Activated T-cell treated with anti-CD3 and anti-CD28 coated beads, Interleukin-2, amount 50 U/mL, for 48 hours (primary cell): ENCODE measurements around the gene WNT8B.
A peak's percentile ranks its signal among the peaks of the same experiment; 100 is the strongest.

Source experiments
- DNase-seq, 2 experiments: peaks; one replicate each; pipeline ENCODE4 v3.0.0-alpha.2; 2020

Gene WNT8B

DNA sequence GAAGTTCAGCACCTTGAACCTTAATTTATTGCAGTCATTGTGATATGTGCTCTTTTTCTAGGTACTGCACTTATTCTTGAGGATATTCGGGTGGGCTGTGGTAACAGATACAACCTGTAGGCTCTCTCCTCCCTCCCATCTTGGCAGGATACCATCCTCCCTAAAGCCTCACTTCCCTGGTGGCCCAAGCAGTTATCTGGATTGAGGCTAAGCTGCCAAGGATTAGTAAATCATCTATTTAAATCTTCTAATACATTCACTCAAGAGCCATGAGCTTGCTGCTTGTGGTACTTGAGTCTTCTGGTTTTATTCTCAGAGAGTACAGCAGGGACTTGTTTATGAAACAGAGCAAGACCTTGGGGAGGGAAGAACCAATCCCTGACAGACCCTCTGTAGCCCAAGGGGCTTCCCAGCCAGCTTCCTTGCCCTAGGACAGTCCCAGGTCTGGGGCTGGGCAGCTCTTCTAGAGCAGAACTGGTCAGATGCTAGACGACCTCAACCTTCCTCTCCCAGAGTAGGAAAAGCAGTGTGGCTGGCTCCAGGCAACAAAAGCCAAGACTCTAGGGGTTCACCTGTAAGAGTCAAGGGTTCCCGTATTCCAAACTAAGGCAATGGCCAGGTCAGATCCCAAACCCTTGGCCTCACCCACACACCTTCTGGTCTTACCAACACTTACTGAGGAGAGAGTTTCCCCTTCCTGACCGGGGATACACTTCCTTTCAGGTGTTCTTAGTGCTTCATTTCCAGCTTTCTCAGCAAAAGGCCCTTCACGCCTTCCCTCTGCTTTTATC is 21.3 kb downstream of the WNT8B start:
- DNase-seq: no peak

DNA sequence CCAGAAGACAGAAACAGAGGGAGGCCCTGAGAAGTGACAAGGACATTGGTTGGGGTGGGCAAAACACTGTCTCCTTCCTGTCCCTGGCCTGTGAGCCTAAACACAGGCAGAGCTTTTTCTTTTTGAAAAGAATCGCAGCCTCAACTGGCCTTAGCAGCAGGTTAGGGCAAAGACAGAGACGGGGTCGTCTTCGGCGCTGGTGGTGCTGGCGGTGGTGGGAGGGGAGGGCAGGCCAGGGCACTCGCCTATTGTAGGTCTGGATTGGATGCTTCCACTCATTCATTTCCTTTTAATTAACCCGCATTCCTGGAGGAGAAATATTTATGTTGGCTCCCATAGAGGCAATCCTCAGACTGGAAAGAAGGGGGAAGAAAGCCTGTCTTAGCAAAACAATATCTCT is 22.6 kb downstream of the WNT8B start:
- no peak for DNase-seq

DNA sequence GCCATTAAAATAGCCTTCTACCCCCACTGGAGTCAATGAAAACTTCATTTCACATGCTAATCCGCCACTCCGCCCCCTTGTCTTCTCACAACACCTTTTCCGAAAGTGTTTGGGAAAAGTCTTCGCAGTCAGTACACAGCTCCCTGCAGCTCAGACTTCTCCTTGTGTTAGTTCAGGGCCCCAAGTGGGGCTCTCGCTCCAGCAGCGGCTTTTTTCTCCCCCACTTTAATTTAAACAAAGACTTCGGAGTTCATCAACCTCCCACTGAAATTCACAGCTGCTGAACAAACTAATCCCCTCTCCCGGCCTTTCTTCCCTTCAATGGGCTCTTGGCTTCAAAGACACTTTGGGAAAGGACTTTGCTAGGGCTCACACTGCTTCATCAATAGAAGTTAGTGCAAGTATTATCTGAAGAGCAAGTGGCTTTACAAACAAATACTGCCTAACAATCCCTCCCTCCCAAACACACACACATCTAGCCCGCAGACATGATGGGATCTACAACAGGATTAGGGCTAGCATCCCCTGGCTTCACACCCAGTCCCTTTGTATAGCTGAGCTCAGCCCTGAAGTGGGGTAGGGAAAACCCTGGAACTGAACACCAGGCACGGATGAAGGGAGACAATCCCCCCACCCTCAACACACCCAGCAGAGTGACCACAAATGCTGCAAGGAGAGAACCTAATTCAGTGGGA is 23.1 kb downstream of the WNT8B start:
- no peak for DNase-seq

DNA sequence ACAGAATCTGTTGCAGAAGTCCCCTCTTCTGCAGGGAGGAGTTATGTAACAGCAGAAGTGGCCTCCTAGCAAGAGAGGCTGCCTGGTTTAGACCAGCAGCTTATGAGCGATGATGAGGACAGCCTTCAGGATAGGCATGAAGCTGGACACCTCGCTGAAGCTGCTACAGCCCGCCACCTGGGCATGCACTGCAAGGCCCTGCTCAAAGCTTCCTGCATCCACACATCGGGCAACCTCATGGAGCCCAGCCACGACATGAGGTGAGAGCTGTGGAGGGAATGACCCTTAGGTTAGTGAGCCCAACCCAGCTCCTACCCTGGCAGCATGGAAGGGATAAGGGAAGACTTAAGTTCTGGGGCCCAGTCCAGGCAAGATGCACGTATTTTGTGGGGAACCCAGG is 24.7 kb downstream of the WNT8B start:
- DNase-seq: no peak

DNA sequence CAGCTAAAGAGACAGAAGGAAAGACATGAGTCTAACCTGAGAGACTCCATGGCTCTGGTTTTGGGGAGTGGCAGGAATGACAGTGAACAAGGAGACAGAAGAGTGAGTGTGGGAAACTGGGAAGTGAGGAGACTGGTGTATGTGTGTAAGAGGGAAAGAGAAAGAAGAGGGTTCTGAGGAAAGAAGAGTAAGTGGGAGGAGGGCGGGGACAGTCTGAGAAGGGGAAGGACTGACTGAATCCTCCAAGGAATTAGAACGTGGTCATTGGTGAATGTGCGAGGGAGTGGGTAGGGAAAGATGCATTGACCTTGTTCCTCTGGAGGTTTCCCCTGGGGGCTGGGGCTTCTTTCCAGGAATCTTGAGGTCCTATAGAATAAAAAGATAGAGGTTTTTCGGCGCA is 26.6 kb downstream of the WNT8B start:
- no peak for DNase-seq

DNA sequence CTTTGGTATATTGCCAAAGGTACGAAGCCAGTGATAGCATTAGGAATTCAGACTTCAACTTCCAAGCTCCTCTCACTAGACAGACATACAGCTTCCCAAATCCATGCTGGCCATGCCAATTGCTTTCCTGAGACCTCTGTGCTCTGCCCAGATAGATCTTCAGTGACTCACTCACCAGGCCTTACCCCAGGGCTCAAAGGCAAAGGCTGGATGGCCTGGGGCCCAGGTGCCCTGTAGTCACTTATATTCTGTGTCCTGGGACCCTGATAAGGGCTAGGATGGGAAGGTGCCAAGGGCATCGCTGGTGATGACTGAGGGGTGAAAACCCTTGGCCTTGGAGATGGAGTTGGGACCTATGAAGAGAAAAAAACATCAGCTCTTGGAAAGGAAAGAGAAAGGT is 27.7 kb downstream of the WNT8B start:
- DNase-seq: no peak

DNA sequence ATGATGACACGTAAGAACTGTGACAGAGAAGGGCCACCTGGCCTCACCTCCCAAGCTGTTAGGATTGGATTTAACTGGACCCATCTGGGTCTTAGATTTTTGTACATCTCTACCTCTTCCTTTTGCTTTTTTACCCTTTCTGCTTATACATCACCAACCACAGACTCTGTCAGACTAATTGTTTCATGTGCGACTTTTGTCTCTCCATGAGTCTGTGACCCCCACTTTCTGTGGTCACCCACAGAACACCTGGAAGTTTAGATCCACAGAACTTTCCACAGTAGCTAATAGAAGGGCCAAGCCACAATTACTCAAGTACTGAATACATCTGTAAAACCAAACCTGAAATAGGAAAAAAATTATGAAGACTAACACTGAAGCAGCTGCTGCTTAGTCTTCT is 33.8 kb downstream of the WNT8B start:
- DNase-seq: no peak

DNA sequence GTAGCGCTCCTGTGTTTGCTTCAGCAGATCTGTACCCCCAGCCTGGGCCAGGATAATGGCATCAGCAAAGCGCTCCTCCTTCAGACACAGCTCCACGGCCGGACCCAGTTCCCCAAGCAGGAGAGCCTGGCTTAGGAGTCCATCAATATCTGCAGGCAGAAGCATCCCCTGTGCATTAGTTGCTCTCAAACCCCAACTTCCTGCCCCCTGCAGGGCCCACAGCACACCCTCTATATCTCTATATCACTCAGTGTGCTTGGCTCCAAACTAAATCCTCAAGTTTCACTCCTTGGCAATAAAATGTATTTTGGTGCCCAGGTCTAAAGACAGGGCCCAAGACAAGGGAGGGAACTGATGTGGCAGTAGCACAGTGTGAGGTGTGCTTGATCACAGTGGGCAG is 35.2 kb downstream of the WNT8B start:
- DNase-seq: no peak

DNA sequence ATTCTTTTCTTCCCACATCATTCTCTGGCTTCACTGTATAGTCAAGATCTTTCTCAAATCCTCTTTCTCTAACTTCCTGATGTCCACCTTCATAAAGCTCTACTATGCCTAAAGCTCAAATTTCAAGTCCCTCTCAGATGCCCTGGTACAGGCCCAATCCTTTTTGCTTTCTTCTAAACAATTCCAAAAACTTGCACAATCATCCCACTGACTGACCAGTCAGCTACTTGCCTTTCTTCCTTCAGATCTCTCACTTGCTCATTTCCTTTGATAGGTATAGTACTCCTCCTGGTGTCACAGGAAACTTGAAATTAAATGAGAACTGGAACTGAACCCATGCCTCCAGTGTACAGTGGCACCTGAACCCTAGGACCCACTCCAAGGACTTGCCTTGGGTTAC is 38.6 kb downstream of the WNT8B start:
- no peak for DNase-seq

DNA sequence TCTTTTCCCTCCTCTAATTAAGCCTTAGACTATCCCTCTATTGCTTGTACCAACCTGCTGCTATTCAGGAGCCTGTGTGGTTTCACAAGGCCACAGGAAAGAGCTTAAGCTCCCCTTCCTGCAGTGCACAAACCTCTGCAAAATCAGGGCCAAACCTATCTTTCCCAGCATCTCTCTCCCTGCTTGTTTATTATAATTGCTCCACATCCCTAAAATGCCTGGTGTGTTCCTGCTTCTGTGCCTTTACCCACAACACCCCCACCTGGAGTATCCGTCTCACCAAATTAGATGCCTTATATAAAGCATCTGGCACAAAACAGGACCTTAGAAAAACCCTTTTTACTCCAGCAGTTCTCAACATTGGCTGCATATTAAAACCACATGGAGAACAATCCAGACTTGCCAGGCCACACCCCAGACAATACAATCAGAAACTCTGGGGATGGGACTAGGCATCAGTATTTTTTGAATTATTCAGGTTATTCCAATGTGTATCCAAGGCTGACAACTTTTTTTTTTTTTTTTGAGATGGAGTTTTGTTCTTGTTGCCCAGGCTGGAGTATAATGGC is 40.2 kb downstream of the WNT8B start:
- DNase-seq: no peak

DNA sequence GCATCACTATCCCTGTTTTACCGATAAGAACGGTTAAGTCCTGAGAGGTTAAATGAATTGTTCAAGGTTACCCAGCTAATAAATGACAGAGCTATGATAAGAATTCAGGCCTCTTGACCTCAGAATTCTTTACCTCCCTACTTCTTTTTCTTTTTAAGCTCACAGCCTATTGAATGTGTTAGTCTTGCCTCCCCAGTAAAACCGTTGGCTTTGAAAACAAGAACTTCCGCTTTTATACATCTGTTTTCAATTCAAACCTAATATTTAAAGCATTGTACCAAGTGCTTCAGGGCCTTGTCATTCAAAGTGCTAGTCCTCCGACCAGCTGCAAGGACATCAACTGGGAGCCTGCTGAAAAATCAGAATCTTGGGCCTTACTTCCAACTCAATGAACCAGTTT is 41.3 kb downstream of the WNT8B start:
- no peak for DNase-seq

DNA sequence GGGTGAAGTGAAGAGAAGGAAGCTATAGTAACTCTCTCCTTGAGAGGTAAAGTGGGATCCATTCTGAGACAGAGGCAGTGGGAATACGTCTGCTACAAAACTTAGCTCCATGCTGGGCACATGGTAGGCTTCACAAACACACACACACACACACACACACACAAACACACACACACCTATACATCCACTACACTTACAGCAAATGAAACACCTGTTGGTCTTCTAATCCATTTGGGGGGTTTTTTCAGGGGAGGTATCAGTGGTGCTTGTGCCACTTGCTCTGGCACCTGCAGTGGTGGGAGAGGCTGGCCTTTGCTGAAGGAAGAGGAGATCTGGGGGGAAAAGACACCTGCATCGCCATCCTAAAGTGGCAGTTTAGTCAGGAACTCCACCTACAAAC is 42.4 kb downstream of the WNT8B start:
- DNase-seq: no peak

DNA sequence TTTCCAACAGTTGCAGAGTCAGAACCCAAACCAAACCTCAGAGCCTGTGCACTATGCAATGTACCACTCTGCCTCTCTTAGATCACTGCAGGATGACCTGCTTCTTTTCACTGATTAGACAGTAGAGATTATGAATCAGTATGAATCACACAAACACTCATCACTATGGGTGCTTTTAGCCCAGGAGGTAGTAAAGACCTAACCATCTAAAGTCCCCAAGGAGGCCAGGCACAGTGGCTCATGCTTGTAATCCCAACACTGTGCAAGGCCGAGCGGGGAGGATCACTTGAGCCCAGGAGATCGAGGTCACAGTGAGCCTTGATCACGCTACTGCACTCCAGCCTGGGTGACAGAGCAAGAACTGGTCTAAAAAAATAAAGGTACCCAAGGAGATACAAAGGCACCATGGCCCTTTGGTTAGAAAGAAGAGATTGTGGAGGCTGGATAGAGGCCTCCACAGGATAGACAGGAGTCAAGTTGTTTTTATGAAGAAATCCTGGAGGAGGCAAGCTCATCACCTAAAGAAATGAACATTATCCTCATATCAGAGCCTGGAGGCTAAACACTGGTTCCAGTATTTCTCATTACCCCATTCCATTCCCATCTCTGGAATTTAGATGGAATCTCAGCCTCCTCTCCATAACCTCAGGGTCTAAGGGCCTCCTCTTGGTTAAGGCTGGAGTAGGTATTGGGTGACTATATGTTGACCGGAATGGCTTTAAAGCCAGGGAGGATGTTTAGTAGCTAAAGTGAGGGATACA is 44.0 kb downstream of the WNT8B start:
- DNase-seq: peak; percentile 53 to 60

DNA sequence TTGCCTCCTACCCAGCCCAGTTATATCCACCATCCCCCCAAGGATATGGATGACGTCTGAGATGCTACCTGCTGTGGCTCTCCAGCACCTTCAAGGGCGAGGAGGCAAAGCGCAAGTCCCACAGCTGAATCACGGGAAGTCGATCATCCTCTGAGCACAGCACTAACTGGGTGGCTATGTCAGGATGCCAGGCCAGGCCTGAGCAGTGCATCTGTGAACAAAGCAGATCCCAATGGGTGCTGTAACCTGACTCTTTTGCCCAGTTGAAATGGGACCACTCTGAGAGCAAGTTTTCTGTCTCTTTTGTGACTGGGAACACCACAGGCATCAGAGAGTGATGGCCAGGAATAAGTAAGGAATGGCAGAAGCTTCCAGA is 44.5 kb downstream of the WNT8B start:
- peak in 1 of 2 experiments; percentile 30 for DNase-seq

DNA sequence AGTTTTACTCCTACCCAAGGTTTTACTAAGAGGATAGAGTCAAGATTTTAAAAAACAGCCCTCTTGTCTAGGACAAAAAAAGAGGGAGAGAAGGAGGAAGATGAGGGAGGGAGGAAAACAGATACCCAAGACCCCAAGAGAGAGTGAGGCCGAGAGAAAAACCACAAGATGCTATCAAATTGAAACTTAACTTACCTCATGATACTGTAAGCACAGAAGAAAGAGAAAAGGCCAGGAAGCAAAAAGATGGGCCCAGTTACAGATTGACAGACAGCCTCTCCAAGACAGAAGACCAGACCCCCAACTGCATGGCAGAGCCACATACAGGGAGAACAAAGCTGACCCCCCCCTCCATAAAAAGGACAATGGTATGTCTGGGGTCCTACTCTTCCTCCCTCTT is 45.5 kb downstream of the WNT8B start:
- no peak for DNase-seq

DNA sequence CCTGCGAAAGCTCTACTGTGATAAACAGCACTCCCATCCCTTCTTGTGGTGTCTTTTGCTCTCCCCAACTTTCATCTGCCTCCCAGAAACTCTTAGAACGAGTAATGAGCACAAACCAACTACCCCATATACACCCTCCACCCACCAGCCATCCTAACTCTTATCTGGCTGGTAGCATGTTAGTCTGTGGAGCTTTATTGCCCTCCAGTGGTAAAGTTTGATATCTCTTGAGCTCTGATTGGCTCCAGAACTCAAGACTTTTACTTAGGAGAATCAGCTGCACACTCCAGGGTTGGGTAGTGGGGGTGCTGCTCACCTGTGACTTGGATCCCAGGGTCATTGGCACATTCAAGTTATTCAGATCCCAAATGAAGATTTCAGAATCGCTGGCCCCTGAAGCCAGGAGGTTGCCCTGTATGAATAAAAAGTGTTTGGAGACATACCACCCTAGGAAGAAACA is 45.9 kb downstream of the WNT8B start:
- DNase-seq: peak in 1 of 2 experiments; percentile 55

DNA sequence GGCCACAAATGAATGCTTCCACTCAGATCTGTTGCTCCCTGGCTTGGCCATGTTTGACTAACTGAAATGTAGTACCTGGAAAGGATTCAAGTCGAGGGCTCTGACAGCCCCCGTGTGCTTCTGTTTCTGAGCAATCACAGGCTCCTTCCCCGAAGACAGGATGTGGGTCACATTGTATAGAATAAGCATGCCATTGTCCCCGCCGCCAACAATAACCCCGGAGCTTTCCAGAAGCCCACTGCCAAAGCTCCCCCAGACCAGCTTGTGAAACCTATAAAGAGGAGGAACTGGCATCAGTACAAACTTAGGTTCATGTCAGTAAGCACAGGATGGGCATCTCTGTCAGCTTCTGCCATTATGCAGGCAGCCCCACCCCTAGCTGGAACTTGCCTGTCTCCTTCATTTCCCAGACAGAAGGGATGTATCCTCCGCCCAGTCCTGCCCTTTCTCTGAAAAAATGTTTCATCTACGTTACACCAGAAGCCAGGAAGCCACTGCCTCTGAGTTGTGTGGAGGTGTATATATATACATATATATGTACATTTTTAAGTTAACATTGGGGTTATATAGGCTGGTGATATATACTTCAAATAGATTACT is 46.5 kb downstream of the WNT8B start:
- peak; percentile 72 to 76 for DNase-seq

DNA sequence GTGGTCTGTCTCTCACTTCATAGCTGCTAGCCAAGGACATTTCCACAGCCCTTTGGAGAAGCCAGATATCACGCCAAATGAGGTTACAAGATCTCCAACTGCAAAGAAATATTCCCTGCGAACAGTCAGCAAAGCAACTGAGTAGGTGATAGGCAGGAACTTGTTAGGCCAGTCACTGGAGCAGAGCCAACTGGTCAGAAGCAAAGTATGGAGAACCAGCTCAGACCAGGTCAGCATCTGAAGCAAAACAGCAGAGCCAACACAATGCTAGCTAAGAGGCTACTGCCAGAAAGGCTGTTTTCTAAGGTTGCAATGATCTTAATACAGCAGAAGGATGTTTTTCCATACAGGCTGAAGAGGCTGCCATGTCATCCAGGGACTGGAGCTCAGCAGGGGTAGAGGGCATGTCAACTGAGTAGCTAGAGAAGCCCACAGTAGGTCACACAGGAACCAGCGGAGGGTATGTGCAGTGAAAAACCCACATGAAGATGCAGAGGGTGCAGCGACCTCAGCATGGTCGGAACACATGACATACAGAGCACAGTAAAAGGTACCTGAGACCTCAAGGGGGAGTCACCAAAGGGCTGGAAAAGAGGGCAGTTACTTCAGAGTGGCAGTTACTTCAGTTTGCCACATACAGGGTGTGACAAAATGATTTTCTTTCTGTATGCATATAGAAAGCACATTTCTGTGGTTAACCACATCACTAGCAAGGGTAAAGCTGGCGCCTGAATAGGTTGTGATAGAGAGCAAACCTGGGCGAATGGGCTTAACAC is 47.9 kb downstream of the WNT8B start:
- peak; percentile 68 to 78 for DNase-seq

DNA sequence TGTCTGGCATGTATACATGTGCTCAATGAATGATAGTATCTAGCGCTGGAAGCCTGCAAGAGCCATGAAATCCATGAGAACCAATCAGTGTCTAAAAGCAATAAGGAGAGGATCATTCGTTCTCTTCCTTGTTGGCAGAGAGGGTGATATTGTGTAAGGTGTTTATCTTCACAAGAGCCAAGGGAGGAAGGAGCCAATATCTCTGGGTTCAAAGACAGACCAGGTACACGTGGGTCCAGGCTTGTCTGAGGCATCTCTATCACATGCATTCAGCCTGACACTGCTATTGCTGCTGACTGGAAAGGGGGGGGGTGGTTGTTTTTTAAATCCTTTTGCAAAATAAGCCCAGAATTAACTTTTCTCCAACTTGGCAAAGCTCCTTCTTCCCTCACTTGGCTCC is 52.8 kb downstream of the WNT8B start:
- no peak for DNase-seq

DNA sequence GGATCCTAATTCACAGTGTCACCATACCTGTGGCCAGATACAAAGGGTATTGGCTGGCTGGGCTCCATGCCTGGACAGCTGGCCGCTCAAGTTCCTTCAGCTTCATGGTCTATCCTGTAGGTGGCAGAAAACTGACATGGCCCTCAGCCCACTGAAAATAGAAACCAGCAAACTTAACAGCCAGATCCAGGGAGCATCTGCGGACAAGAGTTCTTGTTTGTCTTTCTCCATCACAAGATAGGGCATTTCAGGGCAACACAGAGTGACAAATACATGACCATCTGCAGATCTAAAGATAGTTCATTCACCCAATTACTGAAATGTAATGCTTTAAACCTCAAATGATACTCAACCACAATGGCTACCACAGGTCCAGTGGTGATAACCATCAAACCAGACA is 54.0 kb downstream of the WNT8B start:
- DNase-seq: no peak

DNA sequence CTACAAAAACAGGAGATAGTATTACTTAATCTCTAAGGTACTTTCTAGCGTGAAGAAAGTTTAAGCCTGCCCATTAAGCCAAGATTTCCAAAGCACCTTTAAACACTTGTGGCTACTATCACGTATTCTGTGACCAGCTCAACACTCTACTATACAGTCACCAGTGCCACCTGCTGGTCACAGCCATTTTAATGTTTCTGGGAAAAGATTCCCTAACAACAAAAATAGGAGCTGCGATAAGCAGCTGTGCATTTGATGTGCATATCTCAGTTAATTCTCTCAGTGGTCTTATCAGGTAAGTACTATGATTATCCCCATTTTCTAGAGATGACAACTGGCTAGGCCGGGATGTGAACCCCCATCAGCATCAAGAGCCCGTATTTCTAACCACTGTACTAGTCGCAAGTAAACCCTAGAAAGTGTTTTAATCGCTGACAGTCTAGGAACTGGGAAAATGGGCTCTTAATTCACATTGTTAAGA is 56.0 kb downstream of the WNT8B start:
- peak; percentile 73 to 76 for DNase-seq
